Measurements from ENCODE around the gene TUBGCP3.
"Not testable (repeated sequence)": the region's sequence is repeated elsewhere in the genome, so short reads cannot be mapped to it uniquely, and the experiment has no call there.

Gene TUBGCP3

DNA sequence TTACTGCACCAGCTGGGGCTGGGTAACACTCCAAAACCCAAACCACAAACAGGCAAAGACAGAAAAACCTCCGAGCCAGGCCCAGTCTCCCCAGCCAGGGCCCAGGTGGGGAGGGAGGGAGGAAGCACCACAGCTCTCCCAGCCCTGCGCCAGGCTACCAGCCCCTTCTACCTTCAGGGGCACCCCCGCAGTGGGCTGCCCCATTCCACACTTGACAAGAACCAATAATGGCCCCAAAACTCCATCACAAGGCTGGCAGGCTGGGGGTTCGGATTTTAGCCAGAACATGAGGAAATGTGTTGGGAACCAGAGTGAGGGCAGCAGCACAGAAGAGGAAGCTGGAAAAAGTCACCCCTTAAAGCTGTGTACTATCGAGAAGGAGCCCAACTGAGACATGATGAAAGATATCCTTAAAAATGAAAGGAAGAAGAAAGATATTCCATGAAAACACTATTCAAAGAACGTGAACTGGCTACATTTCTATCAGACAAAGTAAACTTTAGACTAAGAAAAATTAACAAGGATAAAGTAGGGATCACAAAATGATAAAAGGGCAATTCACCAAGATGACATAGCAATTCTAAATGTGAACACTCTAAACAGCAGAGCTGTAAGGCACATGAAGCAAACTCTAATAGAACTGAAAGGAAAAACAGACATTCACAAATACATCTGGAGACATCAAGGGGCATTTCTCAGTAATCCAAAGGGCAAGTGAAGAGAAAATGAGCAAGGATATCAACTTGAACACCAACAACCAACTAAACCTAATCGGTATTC lies 12.9 kb downstream of the TUBGCP3 start:
- no peak for DNase-seq

GRCh38 chr13:112574416-112574815 lies 13.5 kb downstream of the TUBGCP3 start:
- no peak for DNase-seq

GRCh38 chr13:112573710-112574109 lies 14.2 kb downstream of the TUBGCP3 start:
- DNase-seq, result no peak

GRCh38 chr13:112572366-112572765 lies 15.6 kb downstream of the TUBGCP3 start:
- DNase-seq, result no peak

DNA sequence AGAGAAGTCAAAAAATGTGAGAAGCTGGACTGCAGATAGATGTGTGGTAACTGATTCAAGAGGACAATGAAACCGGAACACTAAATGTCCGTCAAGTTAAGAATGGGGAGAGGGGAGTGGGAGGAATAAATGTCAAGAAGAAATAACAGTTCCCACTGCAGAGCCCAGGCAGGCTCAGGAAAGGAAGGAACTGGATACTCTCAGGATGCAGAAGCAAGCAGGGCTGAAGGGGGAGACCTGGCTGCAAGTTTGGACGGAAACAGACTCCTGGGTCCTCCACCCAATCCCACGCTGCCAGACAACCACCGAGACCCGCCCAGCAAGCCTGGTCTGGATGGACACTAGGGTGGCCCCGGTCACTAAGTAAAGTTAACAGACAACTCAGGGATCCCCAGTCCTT lies 18.1 kb downstream of the TUBGCP3 start:
- no peak for DNase-seq

DNA sequence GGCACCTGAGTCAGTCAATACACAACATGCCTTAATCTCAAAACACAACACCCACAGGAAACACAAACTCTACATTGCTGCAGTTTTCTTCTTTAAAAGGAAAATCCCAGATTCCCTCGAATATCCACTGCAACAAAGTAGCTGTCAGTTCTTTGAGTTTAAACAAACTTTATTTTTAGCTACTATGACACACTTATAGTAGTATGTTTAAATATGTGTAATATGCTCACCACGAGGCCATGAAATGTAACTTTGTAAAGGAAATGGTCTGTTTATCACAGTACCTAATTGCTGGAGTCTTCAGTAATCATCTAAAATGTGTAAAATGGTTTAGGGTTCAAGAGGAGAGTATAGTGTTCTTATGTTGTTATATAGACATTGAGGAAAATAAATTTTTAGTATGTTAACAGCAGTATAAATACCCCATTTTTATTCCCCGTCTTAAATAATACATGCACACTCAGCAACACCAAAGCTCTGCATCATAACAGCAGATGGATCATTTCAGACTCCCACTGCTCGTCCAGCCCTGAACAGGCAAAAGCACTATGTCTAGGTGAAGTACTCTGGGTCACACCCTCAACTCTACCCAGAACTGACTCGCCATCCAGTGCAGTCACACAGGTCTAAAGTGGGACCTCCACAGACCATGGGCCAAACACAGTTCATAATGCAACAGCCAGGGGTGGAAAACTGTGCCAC lies 20.6 kb downstream of the TUBGCP3 start:
- DNase-seq, result no peak

DNA sequence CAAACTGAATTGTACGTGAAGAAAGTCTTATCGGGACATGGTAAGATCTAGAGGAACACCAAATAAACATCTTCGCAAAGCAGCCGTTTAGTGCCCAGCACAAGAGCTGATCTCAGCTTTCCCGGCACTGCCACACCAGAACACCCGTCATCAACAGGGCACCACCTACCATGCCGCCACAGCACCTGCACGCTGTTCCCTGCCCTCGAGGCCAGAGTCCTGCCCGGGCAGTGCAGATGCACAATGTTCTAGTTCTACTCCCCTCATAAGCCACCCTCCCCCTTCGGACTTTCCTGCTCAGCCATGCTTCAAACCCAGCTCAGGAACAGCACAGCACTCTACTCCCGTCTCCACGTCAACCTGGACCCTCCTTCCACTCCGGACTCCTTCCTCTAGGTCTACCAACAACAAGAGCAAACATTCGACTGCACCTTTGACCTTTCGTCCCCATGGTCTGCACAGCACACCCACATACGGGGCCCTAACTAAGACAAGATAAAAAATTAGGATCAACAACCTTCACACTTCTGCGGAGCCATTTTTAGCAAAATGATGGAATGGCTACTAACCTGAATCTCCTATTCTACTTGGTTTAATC lies 25.1 kb downstream of the TUBGCP3 start:
- no peak for DNase-seq

- no peak for DNase-seq
These were observed 25.7 kb downstream of the TUBGCP3 start for GRCh38 chr13:112562254-112562653.

- DNase-seq, result no peak
These were observed 26.5 kb downstream of the TUBGCP3 start for GRCh38 chr13:112561478-112561877.

DNA sequence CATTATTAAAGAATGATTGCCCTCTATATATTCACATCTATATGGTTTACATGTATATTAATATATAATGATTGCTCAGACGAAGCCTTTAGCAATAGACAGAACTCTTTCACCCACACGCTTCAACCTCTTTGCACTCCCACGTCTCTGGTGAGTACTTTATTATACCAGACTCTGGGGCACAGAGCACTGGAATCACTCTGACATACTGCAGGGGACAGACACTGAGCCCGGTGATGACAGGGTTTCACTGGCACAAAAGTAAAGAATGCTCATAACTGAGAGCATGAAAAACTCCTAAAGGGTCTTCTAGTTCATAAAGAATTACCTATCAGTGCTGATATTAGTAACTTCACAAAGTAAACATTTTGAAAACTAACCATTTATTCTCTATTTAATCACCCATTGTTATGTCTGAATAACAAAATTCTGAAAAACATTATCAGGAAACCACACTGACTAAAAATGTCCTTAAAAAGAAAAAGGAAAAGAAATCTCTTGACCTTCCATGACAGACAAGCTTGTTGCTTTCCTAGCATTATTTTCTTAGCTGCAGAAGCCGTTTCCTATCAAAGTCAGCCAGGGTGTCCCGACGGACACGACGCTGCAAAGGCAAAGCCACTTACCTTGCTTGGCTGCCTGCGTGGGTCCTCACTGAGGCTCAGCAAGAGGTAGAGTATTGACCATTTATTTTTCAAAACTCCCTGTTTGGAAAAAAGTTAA lies 29.1 kb downstream of the TUBGCP3 start:
- DNase-seq, result no peak

GRCh38 chr13:112556600-112556999 lies 31.4 kb downstream of the TUBGCP3 start:
- DNase-seq, result no peak

GRCh38 chr13:112554214-112554850 lies 33.6 kb downstream of the TUBGCP3 start:
- DNase-seq, result no peak

DNA sequence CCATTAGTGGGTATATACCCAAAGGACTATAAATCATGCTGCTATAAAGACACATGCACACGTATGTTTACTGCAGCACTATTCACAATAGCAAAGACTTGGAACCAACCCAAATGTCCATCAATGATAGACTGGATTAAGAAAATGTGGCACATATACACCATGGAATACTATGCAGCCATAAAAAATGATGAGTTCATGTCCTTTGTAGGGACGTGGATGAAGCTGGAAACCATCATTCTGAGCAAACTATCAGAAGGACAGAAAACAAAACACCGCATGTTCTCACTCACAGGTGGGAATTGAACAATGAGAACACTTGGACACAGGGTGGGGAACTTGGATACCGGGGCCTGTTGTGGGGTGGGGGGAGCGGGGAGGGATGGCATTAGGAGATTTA lies 39.0 kb downstream of the TUBGCP3 start:
- DNase-seq, result not testable (repeated sequence)

- peak; percentile 66 for DNase-seq
These were observed 42.1 kb downstream of the TUBGCP3 start for GRCh38 chr13:112545856-112546255.

DNA sequence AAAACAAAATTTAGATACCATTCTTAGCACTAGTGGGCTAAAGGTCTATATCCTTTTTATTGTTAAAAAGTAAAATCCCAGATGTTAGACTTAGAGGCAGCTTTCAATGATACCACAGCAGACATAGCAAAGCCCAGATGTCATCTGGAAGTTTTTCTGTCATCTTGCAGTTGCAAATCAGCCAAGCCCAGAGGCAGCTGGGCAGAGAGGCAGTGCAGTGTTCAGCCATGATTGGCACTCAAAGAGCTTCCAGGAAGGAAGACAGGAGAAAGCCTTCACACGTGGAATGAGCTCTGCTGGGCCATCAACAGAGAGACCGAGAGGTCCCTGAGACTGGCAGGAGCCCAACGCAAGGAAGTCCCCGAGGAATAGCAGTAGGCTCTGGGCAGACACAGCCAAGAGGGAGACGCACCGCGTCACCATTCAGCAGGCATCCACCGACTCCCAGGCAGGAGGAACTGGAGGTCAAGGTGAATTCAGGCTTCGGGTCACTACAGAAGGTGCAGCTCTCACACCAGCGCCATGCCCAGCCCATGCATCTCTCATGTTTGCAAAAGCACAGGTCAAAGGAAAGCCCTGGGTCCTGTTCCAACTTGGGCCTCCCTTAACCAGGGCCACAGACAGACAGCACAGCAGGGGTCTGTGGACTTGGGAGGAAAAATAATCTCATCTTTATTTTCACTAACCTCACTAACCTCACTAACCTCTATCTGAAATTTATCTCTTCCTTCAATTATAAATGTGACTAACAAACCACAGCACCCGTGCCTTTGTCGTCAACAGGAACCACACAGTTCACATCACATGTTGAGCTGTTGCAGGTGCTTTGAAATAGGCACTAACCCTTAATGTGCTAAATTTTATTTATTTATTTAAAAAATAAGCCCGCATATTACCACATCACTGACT lies 54.9 kb downstream of the TUBGCP3 start:
- no peak for DNase-seq

GRCh38 chr13:112531263-112531794 lies 56.6 kb downstream of the TUBGCP3 start:
- no peak for DNase-seq

GRCh38 chr13:112530861-112531260 lies 57.1 kb downstream of the TUBGCP3 start:
- no peak for DNase-seq

DNA sequence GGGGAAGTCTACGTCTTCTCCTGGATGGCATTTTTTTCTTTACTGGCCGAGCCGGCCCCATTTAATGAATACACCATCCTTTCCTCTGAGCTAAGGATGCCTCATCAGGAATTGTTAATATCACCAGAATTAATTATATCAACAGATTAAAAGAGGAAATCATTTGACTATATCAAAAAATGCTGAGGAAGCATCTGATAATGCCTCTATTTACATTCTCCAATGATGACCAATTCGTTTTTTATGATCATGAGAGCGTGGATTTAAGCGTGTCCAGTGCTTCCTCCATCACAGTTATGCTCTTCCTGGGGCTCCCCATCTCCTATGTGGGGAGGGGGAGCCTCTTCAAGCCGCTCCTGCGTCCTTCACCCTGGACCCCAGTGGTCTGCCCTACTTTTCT lies 58.7 kb downstream of the TUBGCP3 start:
- DNase-seq, result no peak

DNA sequence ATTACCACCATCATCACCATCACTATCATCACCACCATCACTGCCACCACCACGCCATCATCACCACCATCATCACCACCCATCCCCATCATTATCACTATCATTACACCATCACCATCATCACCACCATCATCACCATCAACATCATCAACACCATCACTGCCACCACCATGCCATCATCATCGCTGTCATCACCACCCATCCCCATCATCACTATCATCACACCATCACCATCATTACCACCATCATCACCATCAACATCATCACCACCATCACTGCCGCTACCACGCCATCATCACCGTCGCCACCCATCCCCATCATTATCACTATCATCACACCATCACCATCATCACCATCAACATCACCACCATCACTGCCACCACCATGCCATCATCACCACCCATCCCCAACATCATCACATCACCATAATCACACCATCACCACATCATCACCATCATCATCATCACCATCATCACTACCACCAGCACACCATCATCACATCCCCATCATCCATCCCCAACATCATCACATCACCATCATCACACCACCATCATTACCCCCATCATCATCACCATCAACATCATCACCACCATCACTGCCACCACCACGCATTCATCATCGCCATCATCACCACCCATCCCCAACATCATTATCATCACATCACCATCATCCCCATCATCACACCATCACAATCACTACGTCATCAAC lies 61.7 kb downstream of the TUBGCP3 start:
- DNase-seq, result no peak

- DNase-seq, result no peak
These were observed 62.5 kb downstream of the TUBGCP3 start for GRCh38 chr13:112525356-112525945.
